ENCODE measurements around the gene FUT8.

Gene FUT8

GRCh38 chr14:65446159-65446558, 33.6 kb downstream of the FUT8 start:
- no peak overlapping the region for H3K4me2 ChIP-seq (ENCODE audit: insufficient read depth, low read length, poor library complexity, severe bottlenecking)
- H3K18ac ChIP-seq (ENCODE audit: low read length) = no peak overlapping the region
- no peak overlapping the region for H3K27ac ChIP-seq (replicated peaks; ENCODE audit: low read length)
- H2AK5ac ChIP-seq (ENCODE audit: low read depth, low read length) = no peak overlapping the region
- no peak overlapping the region for H3K23ac ChIP-seq (ENCODE audit: low read depth, low read length, poor library complexity)
- no peak overlapping the region for H3K9ac ChIP-seq (ENCODE audit: low read depth, low read length, poor library complexity)
- no peak for DNase-seq (ENCODE audit: low spot score)
- peaks cover 2% of the 10 kb centered on the region for H3K79me1 ChIP-seq (ENCODE audit: low read depth, low read length)
- no peak overlapping the region for H3K4me3 ChIP-seq (ENCODE audit: low read length in 2 of 2)
- H2BK12ac ChIP-seq (ENCODE audit: low read length) = no peak overlapping the region
- no CpG with 5 or more reads among the region's 1 CpG for WGBS, 2 donors (ENCODE audit: extremely low coverage in 2 of 2, insufficient read length in 2 of 2, insufficient replicate concordance in 1 of 2)
- H3K4me1 ChIP-seq (ENCODE audit: control insufficient read depth in 2 of 2, insufficient read depth in 1 of 2, low read depth in 1 of 2, low read length in 2 of 2) = peaks cover 0 to 3% of the 10 kb centered on the region in 2 donors
- H3K9me3 ChIP-seq (replicated peaks in 1 of 2; ENCODE audit: control insufficient read depth in 2 of 2, insufficient read depth in 1 of 2, low read depth in 1 of 2, low read length in 2 of 2) = peaks cover 0 to 1% of the 10 kb centered on the region in 2 donors
- no peak overlapping the region for H3K14ac ChIP-seq (ENCODE audit: low read length)
- H2BK120ac ChIP-seq (ENCODE audit: low read depth, low read length) = no peak overlapping the region
- H3K36me3 ChIP-seq (replicated peaks in 1 of 2; ENCODE audit: control insufficient read depth in 2 of 2, insufficient read depth in 2 of 2, low read length in 2 of 2) = no peaks in the 10 kb centered on the region
- H2BK15ac ChIP-seq (ENCODE audit: low read length) = no peak overlapping the region
- no peak overlapping the region for H4K91ac ChIP-seq (ENCODE audit: low read depth, low read length, poor library complexity)
- H2BK5ac ChIP-seq (ENCODE audit: low read length) = no peak overlapping the region
- no peak overlapping the region for H4K8ac ChIP-seq (ENCODE audit: low read depth, low read length)
- no peak overlapping the region for H2AFZ ChIP-seq (ENCODE audit: low read length)
- H3K27me3 ChIP-seq (ENCODE audit: control insufficient read depth in 3 of 3, insufficient read depth in 3 of 3, low read depth in 1 of 3, low read length in 3 of 3) = no peaks in the 10 kb centered on the region
- H3K4ac ChIP-seq (ENCODE audit: low read length) = no peak overlapping the region

GRCh38 chr14:65449647-65450046, 37.1 kb downstream of the FUT8 start:
- H2BK12ac ChIP-seq (ENCODE audit: low read length) = no peak overlapping the region
- no peaks in the 10 kb centered on the region for H3K36me3 ChIP-seq (replicated peaks in 1 of 2; ENCODE audit: control insufficient read depth in 2 of 2, insufficient read depth in 2 of 2, low read length in 2 of 2)
- no peak overlapping the region for H2BK5ac ChIP-seq (ENCODE audit: low read length)
- H3K14ac ChIP-seq (ENCODE audit: low read length) = no peak overlapping the region
- no peak overlapping the region for H4K8ac ChIP-seq (ENCODE audit: low read depth, low read length)
- no CpG with 5 or more reads among the region's 1 CpG for WGBS, 2 donors (ENCODE audit: extremely low coverage in 2 of 2, insufficient read length in 2 of 2, insufficient replicate concordance in 1 of 2)
- peaks cover 0 to 3% of the 10 kb centered on the region in 2 donors for H3K4me1 ChIP-seq (ENCODE audit: control insufficient read depth in 2 of 2, insufficient read depth in 1 of 2, low read depth in 1 of 2, low read length in 2 of 2)
- no peak overlapping the region for H3K9ac ChIP-seq (ENCODE audit: low read depth, low read length, poor library complexity)
- no peak overlapping the region for H3K18ac ChIP-seq (ENCODE audit: low read length)
- no peak overlapping the region for H3K4ac ChIP-seq (ENCODE audit: low read length)
- no peak overlapping the region for H4K91ac ChIP-seq (ENCODE audit: low read depth, low read length, poor library complexity)
- H3K23ac ChIP-seq (ENCODE audit: low read depth, low read length, poor library complexity) = no peak overlapping the region
- H2BK15ac ChIP-seq (ENCODE audit: low read length) = no peak overlapping the region
- H3K4me2 ChIP-seq (ENCODE audit: insufficient read depth, low read length, poor library complexity, severe bottlenecking) = no peak overlapping the region
- peaks cover 0 to 5% of the 10 kb centered on the region in 2 donors for H3K9me3 ChIP-seq (replicated peaks in 1 of 2; ENCODE audit: control insufficient read depth in 2 of 2, insufficient read depth in 1 of 2, low read depth in 1 of 2, low read length in 2 of 2)
- H3K79me1 ChIP-seq (ENCODE audit: low read depth, low read length) = peaks cover 2% of the 10 kb centered on the region
- no peak overlapping the region for H3K27ac ChIP-seq (replicated peaks; ENCODE audit: low read length)
- no peak for DNase-seq (ENCODE audit: low spot score)
- H3K27me3 ChIP-seq (ENCODE audit: control insufficient read depth in 3 of 3, insufficient read depth in 3 of 3, low read depth in 1 of 3, low read length in 3 of 3) = no peaks in the 10 kb centered on the region
- H2AFZ ChIP-seq (ENCODE audit: low read length) = no peak overlapping the region
- H3K4me3 ChIP-seq (ENCODE audit: low read length in 2 of 2) = no peak overlapping the region
- H2AK5ac ChIP-seq (ENCODE audit: low read depth, low read length) = no peak overlapping the region
- no peak overlapping the region for H2BK120ac ChIP-seq (ENCODE audit: low read depth, low read length)

- Histone ChIP-seq H2BK12ac (ENCODE audit: low read length) (no peak overlapping the region), H3K4ac (ENCODE audit: low read length) (no peak overlapping the region), H4K91ac (ENCODE audit: low read depth, low read length, poor library complexity) (no peak overlapping the region), H3K23ac (ENCODE audit: low read depth, low read length, poor library complexity) (no peak overlapping the region), H3K4me3 (ENCODE audit: low read length in 2 of 2) (no peak overlapping the region), H3K4me1 (ENCODE audit: control insufficient read depth in 2 of 2, insufficient read depth in 1 of 2, low read depth in 1 of 2, low read length in 2 of 2) (peaks cover 0 to 2% of the 10 kb centered on the region in 2 donors), H3K14ac (ENCODE audit: low read length) (no peak overlapping the region), H3K27ac (replicated peaks; ENCODE audit: low read length) (no peak overlapping the region), H4K8ac (ENCODE audit: low read depth, low read length) (no peak overlapping the region), H2AFZ (ENCODE audit: low read length) (no peak overlapping the region), H2AK5ac (ENCODE audit: low read depth, low read length) (no peak overlapping the region), H2BK15ac (ENCODE audit: low read length) (no peak overlapping the region), H3K27me3 (ENCODE audit: control insufficient read depth in 3 of 3, insufficient read depth in 3 of 3, low read depth in 1 of 3, low read length in 3 of 3) (no peaks in the 10 kb centered on the region), H3K18ac (ENCODE audit: low read length) (no peak overlapping the region), H2BK120ac (ENCODE audit: low read depth, low read length) (no peak overlapping the region), H3K9me3 (replicated peaks in 1 of 2; ENCODE audit: control insufficient read depth in 2 of 2, insufficient read depth in 1 of 2, low read depth in 1 of 2, low read length in 2 of 2) (peaks cover 5 to 7% of the 10 kb centered on the region in 2 donors), H3K79me1 (ENCODE audit: low read depth, low read length) (peaks cover 2% of the 10 kb centered on the region), H2BK5ac (ENCODE audit: low read length) (no peak overlapping the region), H3K4me2 (ENCODE audit: insufficient read depth, low read length, poor library complexity, severe bottlenecking) (no peak overlapping the region), H3K9ac (ENCODE audit: low read depth, low read length, poor library complexity) (no peak overlapping the region), H3K36me3 (replicated peaks in 1 of 2; ENCODE audit: control insufficient read depth in 2 of 2, insufficient read depth in 2 of 2, low read length in 2 of 2) (no peaks in the 10 kb centered on the region)
- DNase-seq (ENCODE audit: low spot score) = no peak
- whole genome bisulfite sequencing, 2 donors (ENCODE audit: extremely low coverage in 2 of 2, insufficient read length in 2 of 2, insufficient replicate concordance in 1 of 2) = no CpG with 5 or more reads among the region's 3 CpGs
Observed at GRCh38 chr14:65453807-65454480, 41.4 kb downstream of the FUT8 start.

- no peak overlapping the region for H3K4me2 ChIP-seq (ENCODE audit: insufficient read depth, low read length, poor library complexity, severe bottlenecking)
- no peak overlapping the region for H2AK5ac ChIP-seq (ENCODE audit: low read depth, low read length)
- H4K8ac ChIP-seq (ENCODE audit: low read depth, low read length) = no peak overlapping the region
- H2BK15ac ChIP-seq (ENCODE audit: low read length) = no peak overlapping the region
- H3K9ac ChIP-seq (ENCODE audit: low read depth, low read length, poor library complexity) = no peak overlapping the region
- no peak overlapping the region for H4K91ac ChIP-seq (ENCODE audit: low read depth, low read length, poor library complexity)
- no peaks in the 10 kb centered on the region for H3K4me1 ChIP-seq (ENCODE audit: control insufficient read depth in 2 of 2, insufficient read depth in 1 of 2, low read depth in 1 of 2, low read length in 2 of 2)
- no peak overlapping the region for H2AFZ ChIP-seq (ENCODE audit: low read length)
- H3K27me3 ChIP-seq (ENCODE audit: control insufficient read depth in 3 of 3, insufficient read depth in 3 of 3, low read depth in 1 of 3, low read length in 3 of 3) = no peaks in the 10 kb centered on the region
- H3K79me1 ChIP-seq (ENCODE audit: low read depth, low read length) = no peaks in the 10 kb centered on the region
- no peaks in the 10 kb centered on the region for H3K36me3 ChIP-seq (replicated peaks in 1 of 2; ENCODE audit: control insufficient read depth in 2 of 2, insufficient read depth in 2 of 2, low read length in 2 of 2)
- H3K27ac ChIP-seq (replicated peaks; ENCODE audit: low read length) = no peak overlapping the region
- H3K9me3 ChIP-seq (replicated peaks in 1 of 2; ENCODE audit: control insufficient read depth in 2 of 2, insufficient read depth in 1 of 2, low read depth in 1 of 2, low read length in 2 of 2) = peaks cover 3 to 7% of the 10 kb centered on the region in 2 donors
- H2BK120ac ChIP-seq (ENCODE audit: low read depth, low read length) = no peak overlapping the region
- WGBS, 2 donors (ENCODE audit: extremely low coverage in 2 of 2, insufficient read length in 2 of 2, insufficient replicate concordance in 1 of 2) = no CpG with 5 or more reads among the region's 1 CpG
- no peak overlapping the region for H3K4me3 ChIP-seq (ENCODE audit: low read length in 2 of 2)
- H2BK5ac ChIP-seq (ENCODE audit: low read length) = no peak overlapping the region
- H3K4ac ChIP-seq (ENCODE audit: low read length) = no peak overlapping the region
- H3K23ac ChIP-seq (ENCODE audit: low read depth, low read length, poor library complexity) = no peak overlapping the region
- H2BK12ac ChIP-seq (ENCODE audit: low read length) = no peak overlapping the region
- H3K14ac ChIP-seq (ENCODE audit: low read length) = no peak overlapping the region
- no peak for DNase-seq (ENCODE audit: low spot score)
- H3K18ac ChIP-seq (ENCODE audit: low read length) = no peak overlapping the region
Observed at GRCh38 chr14:65456247-65456646, 43.7 kb downstream of the FUT8 start.

Measured in neuronal stem cell (in vitro differentiated cells).